IMR-90 (cell line): ENCODE measurements around the gene SPATA24. TPM values are rescaled to one million over a fixed set of nuclear protein-coding genes. Genes with fewer than 3 reads are reported as not detected.

Experiments used
- ATAC-seq: fragments of 200-7000 bp; cut with Tn5 transposase; 2 replicates; pipeline ENCODE4 v1.9.1; 2020; ENCODE audit warnings: low read depth, mild to moderate bottlenecking, moderate library complexity
- BruUV-seq: library from RNA; stranded (reverse); fragments of 400-500 nt; replicated peaks from 2 replicates; lab custom pipeline; 2021; lab: Mats Ljungman, UMichigan
- CTCF ChIA-PET: fragments of 300-600 bp; formaldehyde crosslinking; extraction: SDS; loops from one replicate; lab custom pipeline; 2021; ENCODE audit warnings: antibody characterized with exemption; lab: Yijun Ruan, JAX
- POLR2A ChIA-PET: fragments of 300-600 bp; sonication (Branson Sonifier 250); formaldehyde crosslinking; loops from one replicate; lab custom pipeline; 2022; ENCODE audit warnings: antibody characterized with exemption; ENCODE audit not compliant: unreplicated experiment; lab: Charles Lee
- DNase-seq: peaks from one replicate; pipeline ENCODE4 v3.0.0; 2013
- H2AFZ ChIP-seq: replicated peaks from 2 replicates; pipeline ENCODE3; 2013; ENCODE audit warnings: low read length, mild to moderate bottlenecking; ENCODE audit not compliant: poor library complexity
- H2AK5ac ChIP-seq: 2 replicates; pipeline ENCODE4 v1.6.1; 2013; ENCODE audit warnings: low read depth, low read length, inconsistent platforms
- H2AK9ac ChIP-seq: replicated peaks from 2 replicates; pipeline ENCODE3; 2013; ENCODE audit warnings: mild to moderate bottlenecking, low read depth, low read length, moderate library complexity; ENCODE audit not compliant: poor library complexity
- H2BK120ac ChIP-seq: 2 replicates; pipeline ENCODE4 v1.6.1; 2013; ENCODE audit warnings: low read depth, low read length, inconsistent platforms
- H2BK15ac ChIP-seq: 3 replicates; pipeline ENCODE4 v1.6.1; 2013; ENCODE audit warnings: low read depth, low read length, inconsistent platforms
- H2BK20ac ChIP-seq: 2 replicates; pipeline ENCODE4 v1.6.1; 2013; ENCODE audit warnings: low read depth, mild to moderate bottlenecking, inconsistent platforms, low read length, moderate library complexity
- H2BK5ac ChIP-seq: 2 replicates; pipeline ENCODE4 v1.6.1; 2013; ENCODE audit warnings: mild to moderate bottlenecking, low read depth, low read length, inconsistent platforms; ENCODE audit not compliant: poor library complexity, severe bottlenecking
- H3K14ac ChIP-seq: replicated peaks from 2 replicates; pipeline ENCODE4 v1.6.1; 2013; ENCODE audit warnings: low read depth, low read length, inconsistent platforms
- H3K18ac ChIP-seq: 2 replicates; pipeline ENCODE4 v1.6.1; 2013; ENCODE audit warnings: low read depth, low read length, control low read depth
- H3K23ac ChIP-seq: 2 replicates; pipeline ENCODE4 v1.6.1; 2013; ENCODE audit warnings: low read depth, low read length, inconsistent platforms
- H3K27ac ChIP-seq: 2 replicates; pipeline ENCODE4 v1.5.1; 2013; ENCODE audit warnings: mild to moderate bottlenecking, control low read depth, low read length; ENCODE audit not compliant: insufficient read depth
- H3K27me3 ChIP-seq: 2 replicates; pipeline ENCODE4 v1.6.1; 2013; ENCODE audit warnings: low read length; ENCODE audit not compliant: control insufficient read depth, insufficient read depth
- H3K36me3 ChIP-seq: 2 replicates; pipeline ENCODE4 v1.6.1; 2013; ENCODE audit warnings: low read length, mixed read lengths; ENCODE audit not compliant: control insufficient read depth, insufficient read depth
- H3K4ac ChIP-seq: 2 replicates; pipeline ENCODE4 v1.6.1; 2013; ENCODE audit warnings: low read depth, low read length, inconsistent platforms
- H3K4me1 ChIP-seq: 2 replicates; pipeline ENCODE4 v1.6.1; 2013; ENCODE audit warnings: low read length, mixed read lengths; ENCODE audit not compliant: control insufficient read depth, insufficient read depth
- H3K4me2 ChIP-seq: 2 replicates; pipeline ENCODE4 v1.6.1; 2013; ENCODE audit warnings: low read depth, mild to moderate bottlenecking, control low read depth, low read length, moderate library complexity
- H3K4me3 ChIP-seq: 2 replicates; pipeline ENCODE4 v1.5.1; 2013; ENCODE audit warnings: low read depth, mild to moderate bottlenecking, control low read depth, low read length, moderate library complexity; ENCODE audit not compliant: insufficient read depth
- H3K56ac ChIP-seq: 2 replicates; pipeline ENCODE4 v1.6.1; 2013; ENCODE audit warnings: low read length, inconsistent platforms; ENCODE audit not compliant: insufficient read depth; ENCODE audit errors: extremely low read depth
- H3K79me1 ChIP-seq, 2 experiments: 2 replicates each; pipeline ENCODE4 v1.6.1; 2013; ENCODE audit warnings: low read length in 2 of 2, inconsistent platforms in 1 of 2, low read depth in 1 of 2
- H3K9ac ChIP-seq: 2 replicates; pipeline ENCODE4 v1.6.1; 2013; ENCODE audit warnings: low read depth, low read length, control low read depth
- H3K9me1 ChIP-seq: 2 replicates; pipeline ENCODE4 v1.6.1; 2013; ENCODE audit warnings: low read length, inconsistent platforms; ENCODE audit not compliant: insufficient read depth
- H3K9me3 ChIP-seq: 2 replicates; pipeline ENCODE4 v1.6.1; 2013; ENCODE audit warnings: low read length; ENCODE audit not compliant: control insufficient read depth, insufficient read depth
- H4K20me1 ChIP-seq: 2 replicates; pipeline ENCODE4 v1.6.1; 2013; ENCODE audit warnings: low read length, inconsistent platforms; ENCODE audit not compliant: insufficient read depth
- H4K5ac ChIP-seq: 2 replicates; pipeline ENCODE4 v1.6.1; 2013; ENCODE audit warnings: mild to moderate bottlenecking, low read depth, low read length, control low read depth
- H4K8ac ChIP-seq, 2 experiments: 2 replicates each; pipeline ENCODE4 v1.6.1; 2013; ENCODE audit warnings: low read depth in 2 of 2, low read length in 2 of 2, control low read depth in 1 of 2, inconsistent platforms in 1 of 2
- H4K91ac ChIP-seq: 2 replicates; pipeline ENCODE4 v1.6.1; 2013; ENCODE audit warnings: low read depth, low read length, inconsistent platforms; ENCODE audit not compliant: insufficient read depth
- MAZ ChIP-seq: IDR thresholded peaks from 2 replicates; pipeline ENCODE4 v1.6.1; 2012; ENCODE audit warnings: low read depth, mild to moderate bottlenecking, low read length, improper control_type of control experiment, moderate library complexity, borderline replicate concordance
- MXI1 ChIP-seq: IDR thresholded peaks from 2 replicates; pipeline ENCODE4 v1.6.1; 2012; ENCODE audit warnings: low read depth, mild to moderate bottlenecking, low read length, moderate library complexity, borderline replicate concordance
- POLR2A ChIP-seq: IDR thresholded peaks from 2 replicates; pipeline ENCODE4 v1.6.1; 2012; ENCODE audit warnings: mild to moderate bottlenecking, low read depth, low read length
- RAD21 ChIP-seq: IDR thresholded peaks from 2 replicates; pipeline ENCODE4 v1.6.1; 2012; ENCODE audit warnings: low read length, improper control_type of control experiment
- WGBS, 2 experiments: methylation state at CpG; one replicate each; pipeline versions ENCODE4 v1.1.5 to v1.1.7; 2013; ENCODE audit warnings: missing lambda C conversion rate in 2 of 2; ENCODE audit not compliant: insufficient read length in 1 of 2; ENCODE audit errors: extremely low coverage in 2 of 2; 5-methylcytosine and 5-hydroxymethylcytosine counted together
- dilution Hi-C: fragments of 300-500 bp; cut with HindIII; formaldehyde crosslinking; loops from one replicate; pipeline ENCODE4 v1.14.3; 2018; ENCODE audit warnings: low sequenced_read_pairs; ENCODE audit not compliant: unreplicated experiment
- in situ Hi-C: fragments of 300-500 bp; cut with MboI; formaldehyde crosslinking; loops from 3 replicates; pipeline ENCODE4 v1.14.3; 2019; ENCODE audit warnings: low sequenced_read_pairs, inconsistent platforms, mixed read lengths
- intact Hi-C: fragments of 100-400 bp; cut with micrococcal nuclease; formaldehyde crosslinking; loops from 2 replicates; pipeline ENCODE4 v1.10.0; 2022
- polyA plus RNA-seq, 3 experiments: library from polyadenylated mRNA; depleted of rRNA; stranded (reverse); fragments of >200 nt; gene quantifications; 2 replicates each; pipeline ENCODE4 v1.2.3, GENCODE V29; 2012; ENCODE audit warnings: low replicate concordance in 1 of 3
- total RNA-seq: library from RNA; depleted of rRNA; stranded (reverse); fragments of >200 nt; gene quantifications from 2 replicates; pipeline ENCODE4 v1.2.3, GENCODE V29; 2012

The SPATA24 gene
- total and polyA plus RNA-seq, 2 of the 4 experiments (the other 2 are of a cell fraction): 4.1 to 4.3 TPM

- H3K4me2 ChIP-seq: no peak overlapping the region
- H2BK20ac ChIP-seq: no peak overlapping the region
- no peak overlapping the region for H3K27ac ChIP-seq
- ChIA-PET POLR2A (no interaction called here), CTCF (no interaction called here)
- no peak overlapping the region for H2BK120ac ChIP-seq
- ATAC-seq: no peak
- H2AK5ac ChIP-seq: no peak overlapping the region
- no peak overlapping the region for H3K14ac ChIP-seq
- H2AFZ ChIP-seq: no peak overlapping the region
- H3K4me1 ChIP-seq: peaks cover 11% of the 10 kb centered on the region
- H4K91ac ChIP-seq: no peak overlapping the region
- TF ChIP-seq MXI1: no peak
- no peak for TF ChIP-seq RAD21
- no peak for TF ChIP-seq MAZ
- TF ChIP-seq POLR2A: no peak
- intact Hi-C loops (no loop called here), in situ Hi-C loops (no loop called here), dilution Hi-C loops (no loop called here)
- BruUV-seq: no TSS peak
- H3K23ac ChIP-seq: no peak overlapping the region
- peaks cover 22% of the 10 kb centered on the region; the same call in 1 of the 2 replicates for H4K20me1 ChIP-seq
- no peak overlapping the region for H2BK5ac ChIP-seq
- no peak overlapping the region for H4K5ac ChIP-seq
- H2BK15ac ChIP-seq: no peak overlapping the region
- no peaks in the 10 kb centered on the region for H3K27me3 ChIP-seq
- no peak overlapping the region for H3K56ac ChIP-seq
- peaks cover 8 to 31% of the 10 kb centered on the region in 2 experiments for H3K79me1 ChIP-seq
- peak; percentile 43 for DNase-seq
- peaks cover 32% of the 10 kb centered on the region for H3K36me3 ChIP-seq
- peaks cover 26% of the 10 kb centered on the region for H3K9me1 ChIP-seq
- H3K4ac ChIP-seq: no peak overlapping the region
- whole genome bisulfite sequencing, 2 experiments: 94% methylated on average over 2 of the region's 7 CpGs; no CpG with 5 or more reads in 1 of the 2 experiments
- no peaks in the 10 kb centered on the region for H3K9me3 ChIP-seq
- H4K8ac ChIP-seq: no peak overlapping the region
- no peak overlapping the region for H3K4me3 ChIP-seq
- H3K9ac ChIP-seq: no peak overlapping the region
- no peak overlapping the region for H2AK9ac ChIP-seq
- no peak overlapping the region for H3K18ac ChIP-seq
These were observed 32.1 kb downstream of the SPATA24 start for GRCh38 chr5:139371482-139372435.
